Thoracic aorta (tissue), 2 donors: ENCODE measurements around the gene CD55. TPM values are rescaled to one million over a fixed set of nuclear protein-coding genes. Genes with fewer than 3 reads are reported as not detected.

Source experiments
- ATAC-seq: fragments of 150-250 bp; one replicate; pipeline ENCODE4 v1.8.0; 2017; ENCODE audit warnings: low read depth; ENCODE audit not compliant: insufficient number of reproducible peaks, low FRiP score
- DNase-seq: peaks from one replicate; pipeline ENCODE4 v3.0.0-alpha.2; 2020; ENCODE audit warnings: low spot score
- H3K27ac ChIP-seq, 2 donors: fragments of 200-600 bp; sonication (generic); 1 replicate in 1 of 2; 2 replicates in 1 of 2; pipeline ENCODE4 v1.5.1; 2016; ENCODE audit warnings: mild to moderate bottlenecking in 2 of 2, moderate library complexity in 2 of 2
- H3K27me3 ChIP-seq: fragments of 200-600 bp; sonication (generic); replicated peaks from 2 replicates; pipeline ENCODE4 v1.6.0; 2016; ENCODE audit warnings: mild to moderate bottlenecking; ENCODE audit not compliant: insufficient read depth
- H3K36me3 ChIP-seq: fragments of 200-600 bp; sonication (generic); one replicate; pipeline ENCODE4 v1.5.1; 2016
- H3K4me1 ChIP-seq, 2 donors: fragments of 200-600 bp; sonication (generic); 1 replicate in 1 of 2; 2 replicates in 1 of 2; pipeline versions ENCODE4 v1.5.1 to v1.6.0; 2016; ENCODE audit warnings: low read depth in 2 of 2, mild to moderate bottlenecking in 1 of 2; ENCODE audit not compliant: control insufficient read depth in 1 of 2
- H3K4me3 ChIP-seq: fragments of 200-600 bp; sonication (generic); 2 replicates; pipeline ENCODE4 v1.5.1; 2016; ENCODE audit warnings: mild to moderate bottlenecking
- H3K9me3 ChIP-seq: fragments of 200-600 bp; sonication (generic); 2 replicates; pipeline ENCODE4 v1.5.1; 2016
- total RNA-seq, 2 donors: library from RNA; depleted of rRNA; stranded (reverse); fragments of >200 nt; gene quantifications; one replicate each; pipeline versions ENCODE4 v1.1.0 to v1.2.3, GENCODE V29; 2016
- TF ChIP-seq, protein P1 (sequence below): fragments of 200-600 bp; sonication (generic); IDR thresholded peaks from one replicate; pipeline ENCODE4 v1.5.1; 2019; ENCODE audit warnings: antibody characterized with exemption

The CD55 gene
- total RNA-seq, 2 donors from 2014 or later, result 72.6 to 109 TPM

DNA sequence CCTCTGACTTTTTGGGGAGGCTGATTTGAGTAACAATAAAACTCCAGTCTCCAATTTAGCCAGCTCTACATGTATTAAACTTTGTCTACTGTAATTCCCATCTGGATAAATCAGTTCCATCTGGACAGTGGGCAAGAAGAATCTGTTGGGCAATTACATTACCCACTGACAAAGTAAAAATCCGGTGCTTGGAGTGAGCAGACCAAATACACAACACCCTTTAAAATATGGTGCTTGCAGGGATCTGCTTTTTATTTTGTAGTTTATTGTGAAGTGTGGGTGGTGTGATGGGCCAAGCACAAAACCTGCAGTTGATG is 8.9 kb upstream of the CD55 start:
- ATAC-seq (no peak), DNase-seq (no peak)
- no peaks in the 10 kb centered on the region for H3K9me3 ChIP-seq
- no peak overlapping the region for H3K4me3 ChIP-seq
- H3K27me3 ChIP-seq, result no peaks in the 10 kb centered on the region
- no peak overlapping the region for H3K27ac ChIP-seq
- TF ChIP-seq, protein P1, sequence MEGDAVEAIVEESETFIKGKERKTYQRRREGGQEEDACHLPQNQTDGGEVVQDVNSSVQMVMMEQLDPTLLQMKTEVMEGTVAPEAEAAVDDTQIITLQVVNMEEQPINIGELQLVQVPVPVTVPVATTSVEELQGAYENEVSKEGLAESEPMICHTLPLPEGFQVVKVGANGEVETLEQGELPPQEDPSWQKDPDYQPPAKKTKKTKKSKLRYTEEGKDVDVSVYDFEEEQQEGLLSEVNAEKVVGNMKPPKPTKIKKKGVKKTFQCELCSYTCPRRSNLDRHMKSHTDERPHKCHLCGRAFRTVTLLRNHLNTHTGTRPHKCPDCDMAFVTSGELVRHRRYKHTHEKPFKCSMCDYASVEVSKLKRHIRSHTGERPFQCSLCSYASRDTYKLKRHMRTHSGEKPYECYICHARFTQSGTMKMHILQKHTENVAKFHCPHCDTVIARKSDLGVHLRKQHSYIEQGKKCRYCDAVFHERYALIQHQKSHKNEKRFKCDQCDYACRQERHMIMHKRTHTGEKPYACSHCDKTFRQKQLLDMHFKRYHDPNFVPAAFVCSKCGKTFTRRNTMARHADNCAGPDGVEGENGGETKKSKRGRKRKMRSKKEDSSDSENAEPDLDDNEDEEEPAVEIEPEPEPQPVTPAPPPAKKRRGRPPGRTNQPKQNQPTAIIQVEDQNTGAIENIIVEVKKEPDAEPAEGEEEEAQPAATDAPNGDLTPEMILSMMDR, result no peak
- H3K36me3 ChIP-seq, result no peaks in the 10 kb centered on the region
- no peaks in the 10 kb centered on the region for H3K4me1 ChIP-seq

DNA sequence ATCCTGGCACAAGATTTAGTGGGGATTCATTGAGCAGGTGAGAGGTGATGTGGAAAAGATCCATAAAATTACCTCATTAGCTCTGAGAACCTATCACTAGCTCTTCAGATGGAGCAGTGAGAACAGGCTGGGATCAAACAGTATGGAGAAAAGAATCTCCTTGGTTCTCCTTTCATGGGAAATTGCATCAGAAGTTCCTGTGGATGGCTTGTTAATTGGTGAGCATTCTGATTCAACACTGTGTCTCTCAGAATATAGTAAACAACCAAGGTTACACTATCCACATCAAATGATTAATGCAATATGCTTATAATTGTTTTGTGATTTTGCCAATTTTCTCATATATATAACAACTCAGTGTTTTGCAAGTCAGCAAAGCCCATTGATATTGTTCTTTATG is 8.3 kb upstream of the CD55 start:
- no peaks in the 10 kb centered on the region for H3K27me3 ChIP-seq
- TF ChIP-seq, protein P1, result no peak
- no peak for ATAC-seq

DNA sequence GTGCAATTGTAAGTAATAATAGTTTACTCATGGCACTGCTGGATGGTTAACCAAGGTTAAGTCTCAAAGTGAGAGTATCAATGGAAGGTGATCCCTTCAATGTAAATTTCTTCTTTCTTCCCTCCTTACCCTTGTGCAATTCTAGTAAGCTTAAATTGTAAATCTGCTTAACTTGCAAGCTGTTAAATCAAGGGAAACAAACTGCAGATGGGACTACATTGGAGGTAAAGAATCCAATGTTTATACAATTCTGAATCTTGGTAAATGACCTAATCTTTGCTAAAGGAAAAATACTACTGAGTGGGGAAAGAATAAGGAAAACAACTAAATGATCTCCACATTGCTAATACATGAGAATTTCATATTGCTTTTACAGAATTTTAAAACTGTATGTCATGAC is 6.7 kb upstream of the CD55 start:
- H3K9me3 ChIP-seq, result no peaks in the 10 kb centered on the region
- H3K27ac ChIP-seq, result no peak overlapping the region
- TF ChIP-seq, protein P1, result no peak
- no peak for ATAC-seq
- no peaks in the 10 kb centered on the region for H3K36me3 ChIP-seq
- H3K4me1 ChIP-seq, result no peaks in the 10 kb centered on the region
- no peak overlapping the region for H3K4me3 ChIP-seq
- no peak for DNase-seq
- H3K27me3 ChIP-seq, result no peaks in the 10 kb centered on the region

More for the DNA sequence above, 8.3 kb upstream of the CD55 start:
- Histone ChIP-seq H3K4me3 (no peak overlapping the region), H3K9me3 (no peaks in the 10 kb centered on the region), H3K36me3 (no peaks in the 10 kb centered on the region), H3K27ac (no peak overlapping the region), H3K4me1 (no peaks in the 10 kb centered on the region)
- no peak for DNase-seq

DNA sequence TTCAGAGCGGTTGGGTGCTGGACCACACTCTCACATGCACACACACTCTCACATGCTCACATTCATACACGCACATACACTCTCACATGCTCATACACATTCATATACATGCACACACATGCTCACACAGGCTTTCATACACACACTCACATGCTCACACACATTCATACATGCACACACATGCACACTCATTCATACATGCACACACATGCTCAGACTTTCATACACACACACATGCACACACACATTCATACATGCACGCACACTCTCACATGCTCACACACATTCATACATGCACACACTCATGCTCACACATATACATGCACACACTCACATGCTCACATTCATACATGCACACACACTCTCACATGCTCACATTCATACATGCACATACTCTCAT is 6.0 kb upstream of the CD55 start:
- no peak for DNase-seq
- ATAC-seq, result no peak

DNA sequence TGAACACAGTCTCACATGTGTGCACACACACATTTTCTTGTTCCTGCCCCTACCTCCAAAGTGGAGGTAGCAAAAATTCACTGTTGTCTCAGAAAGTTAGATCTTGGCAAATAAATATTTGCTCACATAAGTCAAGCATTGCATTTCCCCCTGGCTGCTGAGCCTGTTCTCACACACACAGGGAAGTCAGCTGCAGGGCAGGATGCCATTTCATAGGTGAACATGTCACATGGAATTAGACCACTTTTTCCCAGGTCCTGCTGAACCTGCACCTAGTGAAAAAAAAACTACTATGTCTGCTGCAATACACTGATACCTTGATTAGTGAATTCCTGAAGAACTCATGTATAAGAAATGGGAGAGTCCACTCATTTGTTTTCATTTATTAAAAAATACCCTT is 5.3 kb upstream of the CD55 start:
- ATAC-seq (no peak), DNase-seq (no peak)
- Histone ChIP-seq H3K27me3 (no peaks in the 10 kb centered on the region), H3K36me3 (no peaks in the 10 kb centered on the region), H3K27ac (no peak overlapping the region), H3K4me1 (no peaks in the 10 kb centered on the region), H3K9me3 (no peaks in the 10 kb centered on the region), H3K4me3 (no peak overlapping the region)
- TF ChIP-seq, protein P1, result no peak

More for the DNA sequence above, 6.0 kb upstream of the CD55 start:
- no peak overlapping the region for H3K27ac ChIP-seq
- TF ChIP-seq, protein P1, result no peak
- H3K9me3 ChIP-seq, result no peaks in the 10 kb centered on the region
- H3K36me3 ChIP-seq, result no peaks in the 10 kb centered on the region
- no peaks in the 10 kb centered on the region for H3K27me3 ChIP-seq
- no peak overlapping the region for H3K4me3 ChIP-seq
- no peaks in the 10 kb centered on the region for H3K4me1 ChIP-seq
